OCI-LY3 (cell line): ENCODE data around the gene LHFPL6.
A peak's percentile ranks its signal among the peaks of the same experiment; 100 is the strongest.

ENCODE experiments used
- H2AFZ ChIP-seq: fragments of 200-600, 300-600 bp; shearing (Covaris generic); 2 replicates; pipeline ENCODE4 v1.6.0; 2014; ENCODE audit warnings: antibody characterized with exemption, low read depth, low read length
- H3K27ac ChIP-seq: fragments of 200-600, 300-600 bp; sonication (generic); 2 replicates; pipeline ENCODE4 v1.5.1; 2014; ENCODE audit warnings: mild to moderate bottlenecking, low read length, moderate library complexity, mixed read lengths
- H3K27me3 ChIP-seq: fragments of 200-600, 300-600 bp; sonication (generic); 2 replicates; pipeline ENCODE4 v1.6.1; 2014; ENCODE audit warnings: low read depth, low read length, mixed read lengths
- H3K36me3 ChIP-seq: fragments of 200-600, 300-600 bp; sonication (generic); replicated peaks from 2 replicates; pipeline ENCODE3; 2014; ENCODE audit warnings: low read depth, low read length, mixed read lengths
- H3K4me1 ChIP-seq: fragments of 300-600, 200-600 bp; sonication (generic); 2 replicates; pipeline ENCODE4 v1.6.1; 2014; ENCODE audit warnings: low read length, mixed read lengths
- H3K4me2 ChIP-seq: fragments of 200-600, 300-600 bp; sonication (generic); 2 replicates; pipeline ENCODE4 v1.6.1; 2014; ENCODE audit warnings: low read length, mixed read lengths
- H3K4me3 ChIP-seq: fragments of 300-600, 200-600 bp; sonication (generic); 2 replicates; pipeline ENCODE4 v1.5.1; 2014; ENCODE audit warnings: antibody characterized with exemption, mild to moderate bottlenecking, low read length, moderate library complexity
- H3K79me2 ChIP-seq: fragments of 300-600, 200-600 bp; shearing (Covaris generic); 2 replicates; pipeline ENCODE4 v1.6.1; 2014; ENCODE audit warnings: mild to moderate bottlenecking, low read length, mixed read lengths
- H3K9ac ChIP-seq: fragments of 300-600, 200-600 bp; shearing (Covaris generic); 2 replicates; pipeline ENCODE4 v1.6.0; 2014; ENCODE audit warnings: mild to moderate bottlenecking, low read length, moderate library complexity
- H3K9me3 ChIP-seq: fragments of 200-600, 300-600 bp; shearing (Covaris generic); 2 replicates; pipeline ENCODE4 v1.6.1; 2014; ENCODE audit warnings: low read length, mixed read lengths; ENCODE audit not compliant: insufficient read depth
- H4K20me1 ChIP-seq: fragments of 200-600, 300-600 bp; sonication (generic); 2 replicates; pipeline ENCODE4 v1.6.1; 2016; ENCODE audit warnings: low read length, mixed read lengths; ENCODE audit not compliant: insufficient read depth
- CTCF ChIP-seq: fragments of 200-600, 300-600 bp; sonication (generic); IDR thresholded peaks from 2 replicates; pipeline ENCODE4 v1.5.1; 2014; ENCODE audit warnings: antibody characterized with exemption, low read length, low read depth
- EZH2phosphoT487 ChIP-seq: fragments of 200-600 bp; shearing (Covaris generic); IDR thresholded peaks from 2 replicates; pipeline ENCODE4 v1.6.1; 2018; ENCODE audit warnings: antibody characterized with exemption, mixed run types, low read depth

LHFPL6 gene

GRCh38 chr13:39365879-39366278, 237.1 kb downstream of the LHFPL6 start:
- H2AFZ ChIP-seq = no peak overlapping the region

GRCh38 chr13:39364947-39365468, 238.0 kb downstream of the LHFPL6 start:
- Histone ChIP-seq H2AFZ (peak overlapping the region; percentile 57), H3K4me1 (peaks cover 25% of the 10 kb centered on the region), H3K27ac (no peak overlapping the region), H4K20me1 (no peaks in the 10 kb centered on the region), H3K36me3 (peaks cover 19% of the 10 kb centered on the region), H3K27me3 (no peaks in the 10 kb centered on the region), H3K4me3 (peak overlapping the region; percentile 48), H3K9ac (peak overlapping the region; percentile 30), H3K79me2 (no peaks in the 10 kb centered on the region), H3K9me3 (no peaks in the 10 kb centered on the region), H3K4me2 (peak overlapping the region; percentile 68)
- TF ChIP-seq EZH2phosphoT487 (no peak), CTCF (no peak)

More at GRCh38 chr13:39365879-39366278, 237.1 kb downstream of the LHFPL6 start:
- H3K36me3 ChIP-seq = peaks cover 19% of the 10 kb centered on the region
- H3K4me3 ChIP-seq = no peak overlapping the region
- H3K4me2 ChIP-seq = peak overlapping the region; percentile 68
- H3K9ac ChIP-seq = no peak overlapping the region
- no peaks in the 10 kb centered on the region for H4K20me1 ChIP-seq
- peaks cover 25% of the 10 kb centered on the region for H3K4me1 ChIP-seq
- no peak overlapping the region for H3K27ac ChIP-seq
- TF ChIP-seq EZH2phosphoT487 (no peak), CTCF (no peak)
- H3K79me2 ChIP-seq = no peaks in the 10 kb centered on the region
- H3K9me3 ChIP-seq = no peaks in the 10 kb centered on the region
- H3K27me3 ChIP-seq = no peaks in the 10 kb centered on the region

- no peaks in the 10 kb centered on the region for H4K20me1 ChIP-seq
- peaks cover 25% of the 10 kb centered on the region for H3K4me1 ChIP-seq
- no peak overlapping the region for H3K9ac ChIP-seq
- no peaks in the 10 kb centered on the region for H3K79me2 ChIP-seq
- H3K36me3 ChIP-seq = peaks cover 19% of the 10 kb centered on the region
- no peak overlapping the region for H2AFZ ChIP-seq
- no peaks in the 10 kb centered on the region for H3K9me3 ChIP-seq
- no peak for TF ChIP-seq CTCF
- no peak for TF ChIP-seq EZH2phosphoT487
- no peaks in the 10 kb centered on the region for H3K27me3 ChIP-seq
- no peak overlapping the region for H3K4me3 ChIP-seq
- H3K27ac ChIP-seq = no peak overlapping the region
- no peak overlapping the region for H3K4me2 ChIP-seq
Measured at GRCh38 chr13:39363382-39363772, 239.6 kb downstream of the LHFPL6 start.

- Histone ChIP-seq H3K4me1 (peaks cover 25% of the 10 kb centered on the region), H3K27ac (no peak overlapping the region), H3K4me2 (no peak overlapping the region), H3K4me3 (no peak overlapping the region), H3K27me3 (no peaks in the 10 kb centered on the region), H3K79me2 (no peaks in the 10 kb centered on the region), H3K36me3 (peaks cover 19% of the 10 kb centered on the region), H2AFZ (no peak overlapping the region), H3K9ac (no peak overlapping the region), H3K9me3 (no peaks in the 10 kb centered on the region), H4K20me1 (no peaks in the 10 kb centered on the region)
- no peak for TF ChIP-seq CTCF
- no peak for TF ChIP-seq EZH2phosphoT487
Measured at GRCh38 chr13:39362652-39363381, 240.2 kb downstream of the LHFPL6 start.
